CD4-positive, alpha-beta T cell treated with Interferon alpha-2 for 1 hour (primary cell): ENCODE data around the gene TCERG1L.

ENCODE experiments used
- DNase-seq, 2 donors: peaks; one replicate each; pipeline ENCODE4 v3.0.0-alpha.2; 2020 to 2022

The TCERG1L gene

DNA sequence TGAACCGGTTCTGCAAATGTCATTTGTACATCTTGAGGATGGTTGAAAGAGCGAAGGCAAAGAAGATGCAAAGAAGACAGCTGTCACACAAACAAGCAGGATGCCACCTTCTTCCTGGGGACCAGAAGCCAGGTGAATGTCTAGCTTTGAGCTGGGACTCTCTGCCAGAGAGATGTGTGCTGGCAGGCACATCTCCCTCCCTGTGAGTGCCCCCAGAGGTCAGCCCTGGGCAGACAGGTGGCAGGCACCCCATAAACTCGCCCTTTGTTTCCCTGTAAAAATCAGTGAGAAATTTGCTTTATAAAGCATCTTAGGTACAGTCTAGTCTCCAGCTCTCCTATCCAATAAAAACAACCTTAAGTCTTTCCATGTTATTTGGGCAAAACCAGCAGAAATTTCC, 2.6 kb upstream of the TCERG1L start:
- DNase-seq = no peak

DNA sequence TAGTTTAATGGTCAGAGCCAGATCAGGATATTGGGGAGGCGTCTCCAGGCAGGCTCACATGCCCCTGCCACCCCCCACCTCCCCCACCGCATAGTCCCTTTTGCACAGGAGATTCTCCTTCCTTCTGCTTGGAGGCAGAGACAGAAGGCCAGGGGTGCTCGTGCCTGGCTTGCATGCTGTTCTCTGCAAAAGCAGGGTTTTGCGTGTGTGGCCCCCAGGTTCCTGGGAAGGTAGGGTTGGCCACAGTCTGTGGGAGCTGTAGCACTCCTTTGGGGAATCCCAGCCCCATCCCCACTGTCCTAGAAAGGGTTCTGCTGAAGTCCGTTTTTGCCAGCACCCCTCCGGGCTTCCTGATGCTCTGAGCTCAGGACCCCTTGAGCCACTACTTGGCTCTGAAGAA, 1.9 kb upstream of the TCERG1L start:
- DNase-seq = no peak

DNA sequence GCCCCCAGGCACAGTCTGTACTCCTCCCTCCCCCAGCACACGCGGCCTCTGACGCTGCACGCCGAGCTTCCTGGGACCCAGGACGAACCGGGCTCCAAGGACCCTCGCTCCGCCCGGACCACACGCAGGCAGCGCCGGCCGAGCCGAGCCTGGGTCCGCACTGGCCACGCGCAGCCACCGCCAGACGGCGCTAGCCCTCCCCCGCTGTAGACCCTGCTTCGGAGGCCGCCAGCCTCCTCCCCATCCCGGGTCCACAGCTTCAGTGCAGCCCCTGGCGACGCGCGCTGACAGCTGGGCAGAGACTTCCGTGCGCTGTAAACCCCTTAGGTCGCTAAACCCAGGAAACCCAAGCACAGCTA, 936 bp upstream of the TCERG1L start:
- DNase-seq = no peak

DNA sequence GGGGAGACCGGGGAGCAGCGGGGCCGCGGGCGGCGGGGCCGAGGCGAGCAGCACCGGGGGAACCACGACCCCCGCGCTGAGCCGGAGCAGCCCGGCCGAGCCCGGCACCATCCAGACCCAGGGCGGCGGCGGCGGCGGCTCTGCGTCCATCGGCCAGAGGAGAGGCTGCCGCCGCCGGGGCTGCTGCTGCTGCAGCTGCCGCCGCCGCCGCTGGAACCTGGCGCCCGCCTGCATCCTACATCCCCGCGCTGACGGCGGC, 190 bp downstream of the TCERG1L start:
- DNase-seq = no peak

DNA sequence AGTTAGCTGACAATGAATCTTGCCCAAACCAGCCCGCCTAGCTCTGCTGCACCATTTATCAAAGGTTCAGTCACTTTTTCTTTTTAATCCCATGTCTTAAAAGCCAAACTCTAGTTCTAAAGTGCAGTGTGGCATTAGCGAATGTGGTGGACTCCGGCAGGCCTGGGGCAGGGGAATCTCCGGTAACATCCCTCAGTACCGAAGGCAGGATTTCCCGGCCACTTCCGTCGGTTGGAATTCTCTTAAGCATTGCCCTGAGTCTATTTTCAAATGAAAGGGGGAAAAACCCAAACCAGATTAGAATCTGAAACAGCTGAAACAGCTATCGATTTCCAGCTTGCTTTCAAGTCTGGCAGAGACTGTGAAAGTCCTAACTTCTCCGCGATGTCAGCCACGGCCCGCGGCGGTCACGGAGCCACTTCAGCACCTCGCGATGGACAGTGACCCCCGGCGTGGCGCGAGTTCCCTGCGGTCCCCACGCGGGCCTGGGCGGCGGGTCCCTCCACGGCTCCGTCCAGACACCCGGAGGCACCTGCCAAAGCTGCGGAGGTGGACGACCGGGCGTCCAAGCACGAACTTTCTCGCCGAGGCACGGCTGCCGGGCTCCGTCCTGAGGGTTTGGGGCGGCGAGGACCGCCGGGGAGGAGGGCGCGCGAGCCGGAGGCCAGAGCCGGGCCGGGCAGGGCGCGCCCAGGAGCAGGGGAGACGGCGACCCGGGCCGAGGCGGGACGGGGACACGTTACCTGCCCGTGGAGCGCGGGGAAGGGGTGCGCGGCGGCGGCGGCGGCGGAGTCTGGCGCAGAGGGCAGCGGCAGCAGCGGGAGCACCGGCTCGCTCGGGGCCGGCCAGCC, 745 bp downstream of the TCERG1L start:
- DNase-seq = no peak

DNA sequence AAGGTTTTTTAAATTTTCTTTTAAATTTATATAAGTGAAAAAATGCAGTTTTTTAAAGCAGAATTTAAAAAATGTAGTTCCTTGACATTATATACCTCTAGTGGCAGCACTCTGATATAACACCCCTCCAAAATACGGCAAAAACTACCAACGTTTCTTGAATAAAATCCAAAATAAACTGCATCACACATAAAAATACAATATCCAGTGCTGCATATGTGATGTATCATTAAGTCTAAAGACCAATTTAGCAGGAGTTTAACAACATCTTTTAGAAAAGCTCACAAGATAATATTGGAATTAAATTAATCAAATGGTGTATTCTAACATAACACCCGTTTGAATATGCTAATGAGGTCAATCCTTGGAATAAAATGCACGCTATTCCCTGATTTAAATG, 1.4 kb downstream of the TCERG1L start:
- no peak for DNase-seq

DNA sequence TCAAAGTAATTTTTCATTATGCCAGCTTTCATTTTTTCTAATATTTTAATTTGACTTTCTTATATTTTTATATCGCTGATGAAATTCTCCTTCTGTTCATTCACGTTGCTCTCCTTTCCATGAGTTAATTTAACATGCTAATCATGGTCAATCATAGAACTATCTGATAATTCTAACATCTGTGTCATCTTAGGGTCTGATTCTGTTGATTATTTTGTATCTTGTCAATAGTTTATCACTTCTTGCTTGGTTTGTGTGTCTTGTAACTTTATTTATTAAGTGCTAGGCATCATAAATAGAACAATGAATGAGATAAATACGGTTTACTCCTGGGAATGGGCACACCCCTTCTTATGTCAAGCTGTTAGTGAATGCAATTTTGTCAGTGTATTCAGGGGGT, 11.0 kb downstream of the TCERG1L start:
- DNase-seq = no peak

DNA sequence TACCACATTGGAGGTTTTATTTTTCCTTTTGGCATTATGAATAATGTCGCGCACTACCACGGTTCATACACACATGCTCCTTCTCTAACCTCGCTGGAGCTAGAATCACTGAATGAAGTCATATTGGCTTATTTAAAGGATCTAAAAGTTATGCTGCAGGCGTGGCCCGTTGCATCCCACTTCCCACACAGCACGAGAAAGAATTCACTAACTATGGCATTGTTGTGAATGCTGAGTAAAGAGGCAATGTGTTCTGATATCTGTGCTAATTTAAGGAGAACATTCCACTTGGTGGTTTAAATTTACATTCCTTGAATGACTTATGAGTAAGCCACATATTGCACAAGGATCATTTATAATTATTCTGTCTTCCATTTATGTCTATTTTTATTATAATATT, 20.7 kb downstream of the TCERG1L start:
- no peak for DNase-seq

- no peak for DNase-seq
These were observed 22.9 kb downstream of the TCERG1L start for GRCh38 chr10:131288648-131289047.

- no peak for DNase-seq
These were observed 28.6 kb downstream of the TCERG1L start for GRCh38 chr10:131282961-131283360.

DNA sequence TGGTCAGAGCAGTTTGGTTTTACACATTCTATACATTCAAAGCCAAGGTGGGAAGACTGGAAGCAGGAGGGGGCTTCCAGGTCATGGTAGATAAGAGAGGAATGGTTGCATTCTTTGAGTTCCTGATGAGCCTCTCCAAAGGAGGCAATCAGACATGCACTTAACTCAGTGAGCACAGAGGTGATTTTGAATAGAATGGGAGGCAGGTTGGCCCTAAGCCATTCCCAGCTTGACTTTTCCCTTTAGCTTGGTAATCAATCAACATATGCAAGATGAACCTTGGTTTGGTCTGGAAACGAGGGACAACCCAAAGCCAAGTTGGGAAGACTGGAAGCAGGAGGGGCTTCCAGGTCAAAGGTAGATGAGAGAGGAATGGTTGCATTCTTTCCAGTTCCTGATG, 31.4 kb downstream of the TCERG1L start:
- no peak for DNase-seq

- DNase-seq = no peak
These were observed 32.0 kb downstream of the TCERG1L start for GRCh38 chr10:131279516-131279915.

GRCh38 chr10:131277969-131278368, 33.6 kb downstream of the TCERG1L start:
- DNase-seq = no peak

DNA sequence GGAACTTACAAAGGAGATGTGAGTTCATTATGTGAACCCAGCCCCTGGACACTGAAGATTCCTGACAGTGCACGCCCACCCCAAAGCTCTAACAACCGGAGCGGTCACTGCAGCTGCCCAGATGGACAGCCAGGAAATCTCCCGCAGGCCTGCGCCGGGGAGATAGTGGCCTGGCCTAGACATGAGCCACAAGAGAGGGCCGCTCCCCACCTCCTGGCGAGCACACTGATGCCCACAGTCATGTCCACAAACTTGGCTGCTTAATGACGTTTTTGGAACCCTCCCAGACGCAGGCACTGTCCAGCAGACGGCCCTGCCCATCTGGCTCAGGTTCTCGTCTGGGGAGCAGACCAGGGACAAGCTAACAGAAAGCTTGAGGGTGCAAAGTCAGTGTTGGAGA, 34.2 kb downstream of the TCERG1L start:
- no peak for DNase-seq

- no peak for DNase-seq
These were observed 35.8 kb downstream of the TCERG1L start for GRCh38 chr10:131275691-131276090.

DNA sequence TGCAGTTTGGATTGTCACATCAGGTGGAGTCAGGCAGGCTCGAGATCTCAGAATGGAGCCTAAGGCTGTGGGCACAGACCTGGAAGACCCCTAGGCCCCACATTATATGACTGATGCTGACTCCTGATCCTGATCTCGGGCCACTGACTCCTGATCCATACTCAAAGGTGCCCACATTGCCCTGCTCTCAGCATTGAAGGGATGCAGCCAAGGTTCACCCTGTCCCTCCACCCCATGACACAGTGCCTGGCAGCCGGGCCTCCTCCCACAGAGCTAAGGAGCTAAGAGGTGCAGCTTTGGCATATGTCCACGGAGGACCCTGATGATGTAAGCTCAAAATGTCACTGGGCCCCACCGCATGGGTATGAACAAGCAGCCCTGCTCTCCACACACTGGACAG, 36.6 kb downstream of the TCERG1L start:
- no peak for DNase-seq

GRCh38 chr10:131274133-131274880, 37.2 kb downstream of the TCERG1L start:
- no peak for DNase-seq

GRCh38 chr10:131273476-131273875, 38.0 kb downstream of the TCERG1L start:
- no peak for DNase-seq

GRCh38 chr10:131272897-131273451, 38.5 kb downstream of the TCERG1L start:
- DNase-seq = no peak

GRCh38 chr10:131271966-131272365, 39.6 kb downstream of the TCERG1L start:
- no peak for DNase-seq

- no peak for DNase-seq
These were observed 40.2 kb downstream of the TCERG1L start for GRCh38 chr10:131271195-131271880.

GRCh38 chr10:131270461-131271190, 40.9 kb downstream of the TCERG1L start:
- no peak for DNase-seq
